ENCODE results near the gene SVEP1. TPM values are rescaled to one million over a fixed set of nuclear protein-coding genes. Genes with fewer than 3 reads are reported as not detected.

SVEP1 gene
- total RNA-seq, 2 donors from 2014 or later, result 0.44 to 0.46 TPM

DNA sequence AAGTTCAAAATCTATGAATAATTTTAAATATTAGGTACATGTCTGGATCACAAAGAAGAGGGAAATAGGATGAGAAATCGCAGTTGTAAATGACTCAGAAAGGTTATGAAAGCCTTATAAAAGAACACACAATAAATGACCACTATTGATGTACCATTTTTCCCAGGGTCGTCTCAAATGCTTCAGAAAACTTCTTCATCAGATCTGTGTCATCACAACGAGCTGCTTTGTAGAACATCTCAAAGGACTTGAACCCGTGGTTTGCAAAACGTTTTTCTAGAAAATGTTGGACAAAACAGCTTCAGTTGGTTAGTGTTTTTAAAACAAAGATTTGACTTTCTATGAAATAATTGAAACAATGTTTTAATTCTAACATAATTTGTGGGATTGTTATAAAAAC is 100.1 kb downstream of the SVEP1 start:
- peaks cover 18% of the 10 kb centered on the region for H3K27me3 ChIP-seq (ENCODE audit: control insufficient read depth, insufficient read depth, low read length, poor library complexity, severe bottlenecking)
- TF ChIP-seq CTCF (conservative IDR thresholded peaks at IDR 0.05), result no peak
- 92 to 94% methylated on average over 2 to 5 of the region's 5 CpGs for WGBS, 2 experiments (ENCODE audit: insufficient coverage in 1 of 2, insufficient read length in 1 of 2)
- no peak overlapping the region for H3K9ac ChIP-seq (ENCODE audit: extremely low read depth, low read length, poor library complexity, severe bottlenecking)
- no peaks in the 10 kb centered on the region for H3K9me3 ChIP-seq (ENCODE audit: control insufficient read depth, low read length)
- H3K4me1 ChIP-seq (ENCODE audit: control insufficient read depth, insufficient read depth, low read length), result no peaks in the 10 kb centered on the region
- no peak overlapping the region for H3K27ac ChIP-seq (ENCODE audit: low read depth, low read length)
- Mint-ChIP-seq H3K36me3 (ENCODE audit: low read depth) (no peaks in the 10 kb centered on the region), H3K4me3 (no peak overlapping the region), H3K27ac (no peak overlapping the region), H3K27me3 (ENCODE audit: insufficient read depth) (peaks cover 3% of the 10 kb centered on the region), H3K4me1 (no peaks in the 10 kb centered on the region), H3K9me3 (no peaks in the 10 kb centered on the region)
- H3K36me3 ChIP-seq (ENCODE audit: control insufficient read depth, insufficient read depth, low read length), result no peaks in the 10 kb centered on the region
- H3K4me3 ChIP-seq (ENCODE audit: low read length), result no peak overlapping the region
- no peak for DNase-seq

DNA sequence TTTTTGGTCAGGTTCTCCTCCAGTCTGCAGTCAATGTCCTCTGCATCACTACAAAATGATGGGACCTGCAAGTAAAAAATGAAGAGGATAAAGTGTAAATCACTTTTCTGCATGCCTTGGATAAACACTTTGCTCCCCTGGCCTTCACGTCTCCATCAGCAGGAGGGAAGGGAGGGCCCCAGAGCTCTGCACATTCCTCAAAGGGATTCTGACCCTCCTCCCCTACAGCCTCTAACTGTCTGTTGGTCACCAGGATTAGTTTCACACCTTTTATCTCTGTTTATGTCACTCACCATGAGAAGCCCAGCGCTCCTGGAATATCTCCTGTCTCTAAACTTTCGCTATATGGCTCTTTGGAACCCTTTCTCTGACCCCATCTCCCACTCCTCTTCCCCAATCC is 103.3 kb downstream of the SVEP1 start:
- Mint-ChIP-seq H3K4me1 (peaks cover 1% of the 10 kb centered on the region), H3K9me3 (no peaks in the 10 kb centered on the region), H3K36me3 (ENCODE audit: low read depth) (no peaks in the 10 kb centered on the region), H3K27ac (no peak overlapping the region), H3K27me3 (ENCODE audit: insufficient read depth) (no peaks in the 10 kb centered on the region), H3K4me3 (no peak overlapping the region)
- 11 to 19% methylated on average over 3 of the region's 3 CpGs for WGBS, 2 experiments (ENCODE audit: insufficient coverage in 1 of 2, insufficient read length in 1 of 2)
- DNase-seq, result peak; percentile 81
- Histone ChIP-seq H3K36me3 (ENCODE audit: control insufficient read depth, insufficient read depth, low read length) (no peaks in the 10 kb centered on the region), H3K27ac (ENCODE audit: low read depth, low read length) (no peak overlapping the region), H3K9ac (ENCODE audit: extremely low read depth, low read length, poor library complexity, severe bottlenecking) (no peak overlapping the region), H3K27me3 (ENCODE audit: control insufficient read depth, insufficient read depth, low read length, poor library complexity, severe bottlenecking) (peaks cover 18% of the 10 kb centered on the region), H3K4me3 (ENCODE audit: low read length) (no peak overlapping the region), H3K4me1 (ENCODE audit: control insufficient read depth, insufficient read depth, low read length) (no peaks in the 10 kb centered on the region), H3K9me3 (ENCODE audit: control insufficient read depth, low read length) (no peaks in the 10 kb centered on the region)
- no peak for TF ChIP-seq CTCF (conservative IDR thresholded peaks at IDR 0.05)

DNA sequence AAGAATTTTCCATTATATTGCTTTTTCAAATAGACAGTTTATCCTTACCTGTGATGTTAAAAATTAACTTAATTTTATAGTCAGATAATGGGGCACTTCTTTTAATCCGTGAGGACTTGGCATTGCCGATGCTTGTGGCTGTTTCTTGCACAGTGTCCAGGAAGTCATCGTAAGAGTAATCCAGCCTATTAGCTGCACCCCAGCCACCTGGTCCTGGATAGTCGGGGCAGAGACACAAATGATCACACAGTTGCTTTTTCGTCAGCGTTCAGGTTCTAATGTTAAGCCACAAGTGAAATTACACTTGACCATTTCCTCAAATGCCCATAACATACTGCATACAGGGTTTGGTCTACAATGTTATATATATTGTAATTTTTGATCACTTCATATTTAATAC is 107.4 kb downstream of the SVEP1 start:
- no peak overlapping the region for H3K27ac Mint-ChIP-seq

More for the DNA sequence above, 107.4 kb downstream of the SVEP1 start:
- H3K4me1 Mint-ChIP-seq, result peaks cover 21% of the 10 kb centered on the region
- Histone ChIP-seq H3K4me1 (ENCODE audit: control insufficient read depth, insufficient read depth, low read length) (peaks cover 11% of the 10 kb centered on the region), H3K27me3 (ENCODE audit: control insufficient read depth, insufficient read depth, low read length, poor library complexity, severe bottlenecking) (peaks cover 6% of the 10 kb centered on the region), H3K36me3 (ENCODE audit: control insufficient read depth, insufficient read depth, low read length) (no peaks in the 10 kb centered on the region), H3K4me3 (ENCODE audit: low read length) (no peak overlapping the region), H3K9ac (ENCODE audit: extremely low read depth, low read length, poor library complexity, severe bottlenecking) (no peak overlapping the region), H3K9me3 (ENCODE audit: control insufficient read depth, low read length) (no peaks in the 10 kb centered on the region), H3K27ac (ENCODE audit: low read depth, low read length) (no peak overlapping the region)
- H3K36me3 Mint-ChIP-seq (ENCODE audit: low read depth), result no peaks in the 10 kb centered on the region
- TF ChIP-seq CTCF (conservative IDR thresholded peaks at IDR 0.05), result no peak
- no peak overlapping the region for H3K4me3 Mint-ChIP-seq
- 87 to 97% methylated on average over 3 to 6 of the region's 6 CpGs for WGBS, 2 experiments (ENCODE audit: insufficient coverage in 1 of 2, insufficient read length in 1 of 2)
- no peaks in the 10 kb centered on the region for H3K9me3 Mint-ChIP-seq
- DNase-seq, result no peak
- H3K27me3 Mint-ChIP-seq (ENCODE audit: insufficient read depth), result no peaks in the 10 kb centered on the region
